ENCODE results near the gene RBM10. TPM values are rescaled to one million over a fixed set of nuclear protein-coding genes. Genes with fewer than 3 reads are reported as not detected.
"Not testable (repeated sequence)": the region's sequence is repeated elsewhere in the genome, so short reads cannot be mapped to it uniquely, and the experiment has no call there.

Gene RBM10
- total RNA-seq, 1 experiment from 2014 or later = 80.9 TPM

DNA sequence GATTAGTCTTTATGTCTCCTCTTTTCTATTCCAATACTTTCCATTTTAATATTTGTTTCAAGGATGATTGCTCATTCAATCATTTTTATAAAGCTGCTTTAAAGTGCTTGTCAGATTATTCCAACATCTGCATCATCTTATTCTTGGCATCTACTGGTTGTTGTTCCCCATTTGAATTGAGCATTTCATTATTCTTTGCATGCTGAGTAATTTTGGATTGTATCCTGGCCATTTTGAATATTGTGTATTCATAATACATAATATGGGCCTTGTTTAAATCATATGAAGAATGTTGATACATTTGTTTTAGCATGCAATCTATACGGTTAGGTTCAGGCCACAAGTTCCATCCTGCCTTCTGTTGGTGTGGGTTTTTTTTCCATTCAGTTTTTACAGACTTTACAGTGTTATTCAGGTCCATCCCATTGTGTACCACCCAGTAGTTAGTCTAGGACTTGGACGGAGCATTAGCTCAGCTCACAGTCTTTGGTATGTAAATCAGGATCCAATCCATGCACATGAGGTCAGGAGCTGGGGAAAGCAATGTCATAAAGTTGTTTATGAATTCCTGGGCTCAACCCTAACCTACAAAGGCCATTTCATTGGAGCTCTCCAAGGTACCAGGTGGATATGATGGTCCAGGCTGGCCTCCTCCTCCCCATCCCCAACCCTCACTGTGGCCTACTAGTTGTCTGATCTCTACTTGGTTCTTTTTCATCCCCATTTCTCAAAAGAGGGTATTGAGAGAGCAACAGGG is 46.5 kb upstream of the RBM10 start:
- intact Hi-C loops (cut with micrococcal nuclease; ENCODE audit: unreplicated experiment) = loop anchor here (10.0 kb wide), 2 partner anchors 454 to 544 kb away; no protein-coding TSS in a partner anchor
- CTCF ChIA-PET = no interaction called here
- BruUV-seq (replicated peaks) = no TSS peak

DNA sequence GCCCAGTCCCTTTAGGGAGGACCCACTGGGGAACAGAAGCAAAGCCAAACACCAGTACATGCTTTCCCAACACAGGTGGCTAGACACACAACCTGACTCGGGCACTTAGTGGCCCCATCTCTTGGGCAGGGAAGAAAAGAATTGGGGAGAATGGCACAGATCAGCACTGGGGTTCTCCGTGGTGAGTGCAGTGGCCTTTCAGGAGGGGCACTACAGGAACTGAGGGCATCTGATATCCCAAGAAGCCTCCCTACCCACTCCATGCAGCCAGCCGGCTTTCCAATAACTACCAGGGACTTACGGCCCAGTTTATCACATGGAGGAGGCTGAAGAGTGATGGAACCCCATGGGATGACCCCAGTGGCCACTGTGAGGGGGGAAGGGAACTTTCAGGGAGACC is 43.8 kb upstream of the RBM10 start:
- no peak for DNase-seq (ENCODE audit: low spot score)
- H3K36me3 ChIP-seq (ENCODE audit: insufficient read depth, low read length, poor library complexity, severe bottlenecking) = no peaks in the 10 kb centered on the region
- no peak overlapping the region for H3K27ac ChIP-seq (ENCODE audit: low read depth, low read length, poor library complexity, severe bottlenecking)
- peaks cover 3% of the 10 kb centered on the region for H3K27me3 ChIP-seq (replicated peaks; ENCODE audit: insufficient read depth, low read depth, low read length, poor library complexity)
- intact Hi-C loops (cut with micrococcal nuclease; ENCODE audit: unreplicated experiment) = no loop called here
- no TSS peak for BruUV-seq (replicated peaks)
- no peak overlapping the region for H3K4me3 ChIP-seq (ENCODE audit: low read depth, low read length, poor library complexity, severe bottlenecking)
- ChIA-PET CTCF (no interaction called here), POLR2A (ENCODE audit: low non-redundant PET) (no interaction called here)
- TF ChIP-seq CTCF (conservative IDR thresholded peaks at IDR 0.05; ENCODE audit: low read depth, low read length) (no peak), EZH2 (IDR thresholded peaks at IDR 0.05; ENCODE audit: borderline replicate concordance, low read depth, low read length, poor library complexity, severe bottlenecking) (no peak)
- H3K9me3 ChIP-seq (ENCODE audit: low read depth, low read length, poor library complexity, severe bottlenecking) = no peaks in the 10 kb centered on the region
- no peaks in the 10 kb centered on the region for H3K4me1 ChIP-seq (ENCODE audit: insufficient read depth, low read length, poor library complexity, severe bottlenecking)

More for the DNA sequence above, 46.5 kb upstream of the RBM10 start:
- H3K36me3 ChIP-seq (ENCODE audit: insufficient read depth, low read length, poor library complexity, severe bottlenecking) = no peaks in the 10 kb centered on the region
- DNase-seq (ENCODE audit: low spot score) = no peak
- no peak overlapping the region for H3K27ac ChIP-seq (ENCODE audit: low read depth, low read length, poor library complexity, severe bottlenecking)
- TF ChIP-seq CTCF (conservative IDR thresholded peaks at IDR 0.05; ENCODE audit: low read depth, low read length) = no peak
- no peak for TF ChIP-seq EZH2 (IDR thresholded peaks at IDR 0.05; ENCODE audit: borderline replicate concordance, low read depth, low read length, poor library complexity, severe bottlenecking)
- no peak overlapping the region for H3K4me3 ChIP-seq (ENCODE audit: low read depth, low read length, poor library complexity, severe bottlenecking)
- no peaks in the 10 kb centered on the region for H3K4me1 ChIP-seq (ENCODE audit: insufficient read depth, low read length, poor library complexity, severe bottlenecking)
- POLR2A ChIA-PET (ENCODE audit: low non-redundant PET) = no interaction called here
- no peaks in the 10 kb centered on the region for H3K9me3 ChIP-seq (ENCODE audit: low read depth, low read length, poor library complexity, severe bottlenecking)
- H3K27me3 ChIP-seq (replicated peaks; ENCODE audit: insufficient read depth, low read depth, low read length, poor library complexity) = peaks cover 3% of the 10 kb centered on the region

DNA sequence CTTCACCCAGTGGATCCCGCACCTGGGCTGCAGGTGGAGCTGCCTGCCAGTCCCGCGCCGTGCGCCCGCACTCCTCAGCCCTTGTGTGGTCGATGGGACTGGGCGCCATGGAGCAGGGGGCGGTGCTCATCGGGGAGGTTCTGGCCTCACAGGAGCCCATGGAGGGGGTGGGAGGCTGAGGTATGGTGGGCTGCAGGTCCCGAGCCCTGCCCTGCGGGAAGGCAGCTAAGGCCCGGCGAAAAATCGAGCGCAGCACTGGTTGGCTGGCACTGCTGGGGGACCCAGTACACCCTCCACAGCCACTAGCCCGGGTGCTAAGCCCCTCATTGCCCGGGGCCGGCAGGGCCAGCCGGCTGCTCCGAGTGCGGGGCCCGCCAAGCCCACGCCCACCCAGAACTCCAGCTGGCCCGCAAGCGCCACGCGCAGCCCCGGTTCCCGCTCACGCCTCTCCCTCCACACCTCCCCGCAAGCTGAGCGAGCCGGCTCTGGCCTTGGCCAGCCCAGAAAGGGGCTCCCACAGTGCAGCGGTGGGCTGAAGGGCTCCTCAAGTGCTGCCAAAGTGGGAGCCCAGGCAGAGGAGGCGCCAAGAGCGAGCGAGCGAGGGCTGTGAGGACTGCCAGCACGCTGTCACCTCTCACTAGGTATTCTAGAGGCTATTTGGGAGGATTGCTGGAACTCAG is 33.9 kb upstream of the RBM10 start:
- H3K36me3 ChIP-seq (ENCODE audit: insufficient read depth, low read length, poor library complexity, severe bottlenecking); POLR2A ChIA-PET (ENCODE audit: low non-redundant PET); CTCF ChIA-PET; DNase-seq (ENCODE audit: low spot score); intact Hi-C loops (cut with micrococcal nuclease; ENCODE audit: unreplicated experiment); H3K4me3 ChIP-seq (ENCODE audit: low read depth, low read length, poor library complexity, severe bottlenecking); H3K27me3 ChIP-seq (replicated peaks; ENCODE audit: insufficient read depth, low read depth, low read length, poor library complexity); H3K9me3 ChIP-seq (ENCODE audit: low read depth, low read length, poor library complexity, severe bottlenecking); H3K4me1 ChIP-seq (ENCODE audit: insufficient read depth, low read length, poor library complexity, severe bottlenecking); H3K27ac ChIP-seq (ENCODE audit: low read depth, low read length, poor library complexity, severe bottlenecking); BruUV-seq (replicated peaks): not testable (repeated sequence)

Data from A673 (cell line).